Measurements from ENCODE around the gene SRRM4.

DNA sequence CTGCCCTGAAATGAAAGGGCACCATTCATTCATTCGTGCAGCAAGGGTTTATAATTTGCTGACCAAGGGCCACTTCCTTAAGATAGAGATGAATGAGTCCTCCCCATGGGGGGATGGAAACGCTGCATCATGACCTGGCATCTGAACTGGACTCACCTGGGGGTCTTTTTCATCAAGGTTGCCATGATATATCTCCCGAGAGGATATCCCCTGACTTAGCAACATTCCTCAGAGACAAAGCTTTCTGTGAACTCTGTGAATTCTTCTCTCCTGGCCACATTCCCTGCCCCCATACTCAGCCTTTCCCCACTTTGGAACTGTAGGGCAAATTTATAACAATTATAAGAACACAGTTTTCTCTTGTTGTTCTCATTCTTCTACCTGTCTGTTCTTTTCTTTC lies 30.8 kb downstream of the SRRM4 start:
- TF ChIP-seq, protein P1, sequence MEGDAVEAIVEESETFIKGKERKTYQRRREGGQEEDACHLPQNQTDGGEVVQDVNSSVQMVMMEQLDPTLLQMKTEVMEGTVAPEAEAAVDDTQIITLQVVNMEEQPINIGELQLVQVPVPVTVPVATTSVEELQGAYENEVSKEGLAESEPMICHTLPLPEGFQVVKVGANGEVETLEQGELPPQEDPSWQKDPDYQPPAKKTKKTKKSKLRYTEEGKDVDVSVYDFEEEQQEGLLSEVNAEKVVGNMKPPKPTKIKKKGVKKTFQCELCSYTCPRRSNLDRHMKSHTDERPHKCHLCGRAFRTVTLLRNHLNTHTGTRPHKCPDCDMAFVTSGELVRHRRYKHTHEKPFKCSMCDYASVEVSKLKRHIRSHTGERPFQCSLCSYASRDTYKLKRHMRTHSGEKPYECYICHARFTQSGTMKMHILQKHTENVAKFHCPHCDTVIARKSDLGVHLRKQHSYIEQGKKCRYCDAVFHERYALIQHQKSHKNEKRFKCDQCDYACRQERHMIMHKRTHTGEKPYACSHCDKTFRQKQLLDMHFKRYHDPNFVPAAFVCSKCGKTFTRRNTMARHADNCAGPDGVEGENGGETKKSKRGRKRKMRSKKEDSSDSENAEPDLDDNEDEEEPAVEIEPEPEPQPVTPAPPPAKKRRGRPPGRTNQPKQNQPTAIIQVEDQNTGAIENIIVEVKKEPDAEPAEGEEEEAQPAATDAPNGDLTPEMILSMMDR (conservative IDR thresholded peaks at IDR 0.05): no peak
- TF ChIP-seq EZH2 (IDR thresholded peaks at IDR 0.05; ENCODE audit: low read depth): no peak

Measured in PC-9 (cell line).